ENCODE data around the gene SSC5D.

GRCh38 chr19:55459551-55459949 lies 28.7 kb upstream of the SSC5D start:
- TF ChIP-seq CTCF (conservative IDR thresholded peaks at IDR 0.05; ENCODE audit: low read depth, low read length) (no peak), POLR2A (IDR thresholded peaks at IDR 0.05; ENCODE audit: low read depth, low read length) (no peak), BHLHE40 (IDR thresholded peaks at IDR 0.05; ENCODE audit: low read depth, low read length) (no peak), NFE2L2 (IDR thresholded peaks at IDR 0.05; ENCODE audit: low read depth, low read length) (no peak), CEBPB (IDR thresholded peaks at IDR 0.05; ENCODE audit: low read depth, low read length) (no peak), RAD21 (IDR thresholded peaks at IDR 0.05; ENCODE audit: low read length) (no peak), CHD1 (IDR thresholded peaks at IDR 0.05; ENCODE audit: low read depth, low read length) (no peak)

All from IMR-90 (cell line).